HG02884 (cell line): ENCODE measurements around the gene MTSS2.

Experiments
- ATAC-seq: cut with Tn5 transposase; IDR thresholded peaks from one replicate; pipeline ENCODE4 v1.9.1; 2021; ENCODE audit warnings: mild to moderate bottlenecking, moderate library complexity; ENCODE audit not compliant: unreplicated experiment

The MTSS2 gene

DNA sequence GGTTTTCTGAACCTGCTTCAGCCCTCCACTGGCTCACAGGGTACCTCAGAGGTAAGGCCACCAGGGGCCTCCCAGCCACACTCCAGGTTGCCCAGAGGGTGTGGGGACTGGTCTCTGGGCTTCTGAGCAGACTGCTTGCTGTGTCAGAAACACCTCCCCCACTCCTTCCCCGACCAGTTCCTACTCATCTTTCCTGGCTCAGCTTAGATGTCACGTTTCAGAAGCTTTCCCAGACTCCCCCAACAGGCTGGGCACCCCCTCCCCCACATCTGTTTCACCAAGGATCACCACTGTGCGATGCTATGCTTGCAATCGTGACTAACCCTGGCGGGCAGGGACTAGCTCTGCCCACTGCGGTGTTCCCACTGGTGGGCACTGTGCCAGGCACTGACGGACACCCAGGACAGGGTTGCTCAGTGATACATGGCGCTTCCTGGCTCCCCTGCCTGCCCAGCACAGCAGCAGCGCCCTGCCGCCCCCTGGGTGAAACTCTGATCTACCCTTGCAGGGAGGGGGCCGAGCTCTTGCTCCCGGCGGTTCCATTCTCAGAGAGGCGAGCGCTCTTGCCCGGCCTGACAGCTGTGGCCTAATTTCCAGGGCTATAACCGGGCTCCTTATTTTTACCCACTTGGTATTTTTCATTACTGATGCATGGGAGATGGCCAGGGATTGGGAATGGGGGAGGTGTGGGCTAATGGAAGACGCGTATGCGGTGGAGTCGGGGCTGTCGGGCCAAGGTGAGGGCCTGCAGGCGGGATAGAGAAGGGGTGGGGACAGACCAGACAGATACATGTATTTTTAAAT lies 29.4 kb upstream of the MTSS2 start:
- no peak for ATAC-seq

DNA sequence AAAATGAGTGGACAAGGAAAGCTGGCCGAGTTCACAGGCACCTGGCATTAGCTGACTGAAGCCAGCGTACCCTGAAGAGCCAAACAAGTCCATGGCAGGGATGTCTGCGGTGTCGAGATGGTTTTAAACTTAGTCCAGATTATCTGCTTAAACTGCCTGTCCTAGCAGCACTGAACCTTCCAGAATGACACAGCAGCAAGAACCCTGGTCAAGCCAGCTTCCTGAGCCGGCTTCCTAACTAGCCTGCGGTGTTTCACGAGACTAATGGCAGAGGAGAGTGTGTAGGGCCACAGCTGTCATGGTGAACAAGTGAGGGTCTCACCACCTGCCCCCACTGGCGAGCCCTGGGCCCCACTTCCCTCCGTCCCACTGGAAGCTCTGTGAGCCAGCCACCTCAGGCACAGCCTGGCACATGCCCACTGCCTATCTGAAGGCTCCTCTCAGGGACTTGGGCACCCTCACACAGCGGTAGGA lies 28.8 kb upstream of the MTSS2 start:
- no peak for ATAC-seq

DNA sequence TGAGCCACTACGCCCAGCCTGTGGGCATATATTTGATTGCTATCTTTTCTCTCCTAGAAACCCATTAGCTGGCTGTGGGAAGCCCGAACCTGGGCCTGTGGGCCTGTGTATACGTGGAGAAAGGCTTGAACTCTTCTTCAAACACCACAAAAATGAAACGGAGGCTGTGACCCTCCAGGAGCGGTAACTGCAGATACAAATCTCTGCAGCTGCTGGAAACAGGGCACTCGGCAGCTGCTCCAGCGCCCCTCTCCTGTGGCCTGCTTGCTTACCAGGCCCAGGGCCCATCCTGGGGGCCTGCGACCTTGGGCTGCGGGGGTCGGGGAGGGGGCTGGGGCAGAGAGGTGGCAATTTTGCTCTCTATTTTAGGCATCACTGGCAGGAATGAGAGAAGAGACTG lies 28.0 kb upstream of the MTSS2 start:
- ATAC-seq = no peak

- ATAC-seq = no peak
Measured at GRCh38 chr16:70713342-70713741, 27.5 kb upstream of the MTSS2 start.

DNA sequence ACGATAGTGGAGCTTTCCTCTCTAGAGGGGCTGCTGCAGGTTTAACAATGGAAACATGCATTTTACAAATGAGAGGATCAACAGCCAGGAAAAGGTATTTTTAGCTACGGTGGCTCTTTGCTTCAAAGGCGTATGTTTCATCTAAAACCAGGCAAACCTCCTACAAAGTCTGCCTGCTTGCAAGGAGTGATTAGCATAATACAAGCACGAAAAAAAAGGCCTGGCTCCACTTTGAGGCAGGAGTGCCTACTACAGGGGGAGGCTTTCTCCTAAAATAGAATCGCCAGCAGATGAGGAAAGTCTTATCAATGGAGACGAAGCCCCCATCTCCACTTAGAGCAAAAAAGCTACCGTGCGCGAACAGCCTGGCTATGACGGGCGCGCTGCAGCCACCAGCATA lies 27.1 kb upstream of the MTSS2 start:
- no peak for ATAC-seq

DNA sequence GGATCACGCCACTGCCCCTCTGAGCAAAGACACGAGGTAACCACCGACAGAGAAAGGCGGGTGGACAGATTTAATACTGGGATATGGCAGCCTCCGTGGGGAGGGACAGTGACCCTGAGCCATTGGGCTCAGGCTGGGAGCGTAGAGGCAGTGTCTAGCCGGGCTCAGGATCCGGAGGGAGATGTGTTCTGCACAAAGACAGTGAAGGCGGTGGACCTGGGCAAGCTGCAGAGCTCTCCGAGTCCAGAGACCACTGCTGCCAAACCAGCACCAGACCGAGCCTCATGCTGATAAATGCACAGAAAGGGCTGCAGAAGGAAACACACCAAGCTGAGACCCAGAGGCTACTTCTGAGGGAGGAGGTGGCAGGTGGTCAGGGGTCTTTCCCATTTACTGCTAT lies 26.5 kb upstream of the MTSS2 start:
- ATAC-seq = no peak

- no peak for ATAC-seq
Measured at GRCh38 chr16:70711211-70712031, 25.6 kb upstream of the MTSS2 start.

- ATAC-seq = no peak
Measured at GRCh38 chr16:70710422-70711210, 24.8 kb upstream of the MTSS2 start.

DNA sequence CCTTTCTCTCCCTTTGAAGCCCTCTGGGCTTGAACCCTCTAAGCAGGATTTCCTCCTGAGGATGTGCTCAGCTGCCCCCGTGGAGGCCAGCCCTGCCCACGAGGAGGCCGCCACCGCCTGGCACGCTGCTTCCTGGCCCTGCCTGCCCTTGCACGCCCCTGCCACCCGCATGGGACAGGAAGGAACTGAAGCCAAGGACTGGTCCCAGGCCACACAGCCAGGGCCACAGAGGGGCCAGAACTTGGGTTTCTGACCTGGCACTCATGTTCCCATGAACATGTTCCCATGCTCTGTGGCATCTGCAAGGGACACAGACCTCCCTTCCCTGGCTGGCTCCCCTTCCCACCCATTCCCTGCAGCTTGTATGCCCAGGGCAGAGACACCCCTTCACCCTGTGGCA lies 24.1 kb upstream of the MTSS2 start:
- ATAC-seq = no peak

- ATAC-seq = no peak
Measured at GRCh38 chr16:70709457-70709856, 23.6 kb upstream of the MTSS2 start.

- ATAC-seq = no peak
Measured at GRCh38 chr16:70708366-70709246, 22.8 kb upstream of the MTSS2 start.

DNA sequence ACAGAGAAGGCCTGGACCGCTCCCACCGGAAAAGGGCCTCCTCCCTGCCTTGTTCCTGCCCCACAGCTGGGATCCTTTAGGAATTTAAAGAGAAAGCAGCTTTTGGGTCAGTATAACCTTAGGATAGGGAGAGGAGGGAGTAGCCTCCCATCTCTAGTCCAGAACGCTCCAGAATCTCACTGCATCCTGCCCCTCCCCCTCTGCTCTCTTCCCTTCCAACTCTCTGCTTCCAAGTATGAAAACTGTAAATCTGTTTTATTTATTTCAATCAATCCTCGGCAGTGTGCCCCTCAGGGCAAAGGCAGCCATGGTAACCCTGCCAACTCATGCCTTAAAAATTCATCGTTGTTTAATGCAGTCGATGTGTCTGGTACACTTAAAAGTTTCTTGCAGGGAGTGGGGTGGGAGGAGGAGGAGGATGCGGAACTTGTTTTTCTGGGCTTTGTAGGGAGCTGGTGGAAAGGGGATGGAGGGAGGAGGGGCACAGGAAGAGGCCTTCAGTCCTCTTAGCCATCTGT lies 21.2 kb upstream of the MTSS2 start:
- ATAC-seq = no peak

GRCh38 chr16:70705056-70705455 lies 19.2 kb upstream of the MTSS2 start:
- no peak for ATAC-seq

DNA sequence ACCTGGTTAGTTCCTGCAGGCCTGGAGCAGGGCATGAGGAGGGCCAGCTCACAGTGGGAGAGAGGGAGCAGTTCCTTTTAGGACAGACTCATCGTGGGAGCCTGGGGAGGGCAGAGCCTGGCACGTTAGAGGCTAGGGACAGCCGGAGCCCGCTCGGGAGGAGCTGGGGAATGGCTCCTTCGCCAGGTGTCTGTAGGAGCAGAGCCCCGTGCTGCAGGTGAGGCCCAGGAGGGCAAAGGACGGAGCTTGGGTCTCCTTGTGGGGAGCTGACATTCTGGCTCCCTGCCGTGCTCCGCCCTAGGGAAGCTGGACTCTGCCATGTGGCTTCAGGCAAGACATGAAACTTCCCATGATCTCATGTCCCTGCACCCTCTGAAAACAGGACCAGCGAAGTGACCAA lies 18.7 kb upstream of the MTSS2 start:
- ATAC-seq = no peak

DNA sequence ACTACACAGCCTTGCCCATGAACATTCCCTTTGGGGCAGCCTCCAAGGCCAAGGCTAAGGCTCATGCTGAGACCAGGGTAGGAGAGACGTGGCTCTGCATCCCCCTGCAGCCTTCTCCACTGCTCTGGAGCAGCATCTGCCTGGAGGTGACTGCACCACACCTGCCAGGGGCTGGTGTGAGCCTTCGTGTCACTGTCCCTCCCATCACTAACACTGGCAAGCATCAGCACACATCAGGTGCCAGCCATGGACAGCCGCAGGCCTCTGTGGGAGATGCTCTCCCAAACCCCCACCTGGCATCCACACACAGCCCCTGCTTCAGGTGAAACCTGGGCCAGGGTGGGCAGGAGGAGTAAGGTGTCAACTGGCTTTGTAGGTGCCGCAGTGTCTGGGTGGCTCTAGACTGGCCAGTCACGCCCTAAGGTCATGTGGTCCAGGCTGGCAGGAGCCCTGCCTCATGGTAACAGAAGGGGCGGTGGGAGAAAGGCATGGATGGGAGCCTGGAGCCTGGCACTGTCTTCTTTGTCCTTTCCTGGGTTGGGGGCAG lies 18.1 kb upstream of the MTSS2 start:
- no peak for ATAC-seq

DNA sequence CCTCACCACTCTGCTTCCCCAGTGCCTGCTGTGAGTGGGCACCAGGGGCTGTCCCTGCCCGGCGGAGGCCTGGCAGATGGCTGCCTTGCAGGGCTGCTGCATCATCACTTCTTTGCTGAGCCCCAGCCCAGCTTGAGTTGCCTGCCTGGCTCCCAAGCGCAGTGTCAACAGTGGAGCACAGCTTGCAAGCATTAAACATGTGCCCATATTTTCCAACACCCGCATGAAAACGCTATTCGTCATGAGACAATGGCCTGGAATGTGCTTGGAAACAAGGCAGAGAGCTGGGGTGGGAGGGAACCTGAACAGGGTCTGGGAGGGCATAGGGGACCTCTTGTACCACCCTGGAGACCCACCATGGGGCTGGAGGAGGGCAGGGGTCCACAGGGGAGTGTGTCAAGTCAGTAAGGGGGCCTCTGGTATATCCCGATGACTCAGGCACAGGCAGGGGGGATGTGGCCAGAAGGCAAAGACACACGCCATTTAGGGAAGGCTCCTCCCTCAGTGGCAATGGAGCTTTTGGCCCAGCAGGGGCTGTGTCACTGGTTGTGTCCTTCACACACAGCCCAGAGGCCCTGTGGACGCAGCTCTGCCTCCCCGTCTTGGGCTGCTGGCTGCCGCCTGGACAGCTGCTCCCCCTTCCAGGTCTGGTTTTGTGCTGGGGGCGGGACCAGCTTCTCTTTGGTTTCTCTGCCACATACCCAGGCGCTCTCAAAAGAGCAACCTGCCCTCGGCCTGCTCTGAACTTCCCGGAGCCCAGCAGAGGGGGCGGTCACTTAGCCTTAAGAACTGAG lies 17.4 kb upstream of the MTSS2 start:
- no peak for ATAC-seq

- ATAC-seq = no peak
Measured at GRCh38 chr16:70702624-70703023, 16.8 kb upstream of the MTSS2 start.

DNA sequence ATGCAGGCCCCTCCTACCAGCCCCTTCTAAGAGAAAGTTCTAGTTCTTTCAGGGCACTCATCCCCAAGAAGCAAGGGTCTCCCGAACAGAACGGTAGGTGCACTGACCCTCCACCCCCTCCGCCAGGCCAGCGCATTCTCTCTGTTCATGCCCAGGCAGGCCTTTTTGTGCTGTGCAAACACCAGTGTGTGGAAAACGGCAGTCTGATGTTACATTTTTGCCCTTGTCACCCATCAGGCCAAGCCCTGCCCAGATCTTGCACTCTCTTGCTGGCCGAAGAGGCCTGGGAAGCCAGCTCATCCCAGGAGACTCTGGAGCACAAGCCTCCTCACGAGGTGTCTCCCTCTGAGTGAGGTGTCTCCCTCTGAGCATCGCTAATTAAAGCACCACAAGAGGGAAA lies 16.1 kb upstream of the MTSS2 start:
- ATAC-seq = no peak

DNA sequence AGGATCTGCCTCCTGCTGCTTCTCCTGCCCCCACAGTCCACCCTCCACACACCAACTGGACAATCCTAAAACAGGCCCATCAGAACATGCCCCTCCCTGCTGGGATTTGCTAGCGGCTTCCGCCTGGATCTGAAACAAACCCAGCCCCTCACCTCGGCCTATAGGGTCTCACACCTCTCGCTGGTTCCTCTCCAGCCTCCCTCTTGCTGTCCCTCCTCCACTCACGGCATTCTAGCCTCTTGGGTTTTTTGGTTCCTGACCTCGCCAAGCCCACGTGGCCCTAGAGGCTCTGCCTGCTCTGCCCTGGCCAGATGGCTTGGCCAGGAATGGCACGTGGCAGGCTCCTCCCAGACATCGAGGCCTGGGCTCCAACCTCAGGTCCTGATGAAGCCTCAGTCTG lies 15.7 kb upstream of the MTSS2 start:
- ATAC-seq = no peak
